A549 treated with AZD9567 at 1 μM for 4 hours (cell line): Measurements from ENCODE around the gene TWNK. TPM values are rescaled to one million over a fixed set of nuclear protein-coding genes. Genes with fewer than 3 reads are reported as not detected.

Source experiments
- total RNA-seq: library from RNA; stranded (reverse); fragments of 200-300 nt; extraction: Qiagen RNA extraction; gene quantifications from 5 replicates; pipeline ENCODE4 v1.2.3, GENCODE V29; 2022; ENCODE audit not compliant: insufficient read depth

TWNK gene
- 37.7 to 43.8 TPM (median 40.0 TPM) in 5 replicates for total RNA-seq

DNA sequence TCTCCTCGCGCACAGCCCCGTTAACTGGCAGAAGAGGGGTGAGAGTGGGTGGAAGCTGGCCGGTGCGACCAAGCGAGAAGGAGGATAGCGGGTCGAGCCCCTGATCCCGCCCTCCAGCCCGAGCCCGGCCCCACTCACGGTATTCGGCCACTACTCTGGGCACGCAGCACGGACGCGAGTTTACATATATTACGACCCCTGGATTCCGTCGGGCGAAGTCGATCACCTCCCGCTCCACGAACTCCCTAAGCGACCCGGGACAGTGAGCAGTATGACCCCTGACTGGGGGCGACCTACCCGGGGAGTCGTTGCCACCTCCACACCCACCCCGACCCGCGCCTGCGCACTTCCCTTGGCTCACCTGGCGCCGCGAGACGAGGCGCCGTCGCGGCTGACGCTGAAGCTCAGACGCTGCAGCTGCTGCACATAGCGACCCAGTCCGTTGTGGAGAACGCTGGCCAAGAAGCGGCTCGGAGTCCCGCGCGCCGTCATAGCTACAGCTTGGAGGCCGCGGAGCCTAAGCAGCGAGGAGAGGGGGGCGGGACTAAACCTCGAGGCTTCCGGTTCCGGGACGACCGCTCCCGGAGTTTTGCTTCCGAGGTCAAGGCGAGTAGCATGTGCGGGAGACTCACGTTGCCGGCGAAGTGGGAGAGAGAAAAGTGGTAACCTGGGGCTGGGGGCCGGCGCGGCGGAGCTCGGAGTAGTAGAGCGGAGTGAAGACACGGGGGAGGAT lies at the start of gene TWNK, which contains the start of gene MRPL43:
Gene TWNK (plus strand): TSS at position 592 of the 733 bp plus-strand sequence. CDS start 668 bp downstream, outside the sequence.
Gene MRPL43 (minus strand): TSS at position 546 of the 733 bp plus-strand sequence. CDS start 54 bp downstream, at position 492.

DNA sequence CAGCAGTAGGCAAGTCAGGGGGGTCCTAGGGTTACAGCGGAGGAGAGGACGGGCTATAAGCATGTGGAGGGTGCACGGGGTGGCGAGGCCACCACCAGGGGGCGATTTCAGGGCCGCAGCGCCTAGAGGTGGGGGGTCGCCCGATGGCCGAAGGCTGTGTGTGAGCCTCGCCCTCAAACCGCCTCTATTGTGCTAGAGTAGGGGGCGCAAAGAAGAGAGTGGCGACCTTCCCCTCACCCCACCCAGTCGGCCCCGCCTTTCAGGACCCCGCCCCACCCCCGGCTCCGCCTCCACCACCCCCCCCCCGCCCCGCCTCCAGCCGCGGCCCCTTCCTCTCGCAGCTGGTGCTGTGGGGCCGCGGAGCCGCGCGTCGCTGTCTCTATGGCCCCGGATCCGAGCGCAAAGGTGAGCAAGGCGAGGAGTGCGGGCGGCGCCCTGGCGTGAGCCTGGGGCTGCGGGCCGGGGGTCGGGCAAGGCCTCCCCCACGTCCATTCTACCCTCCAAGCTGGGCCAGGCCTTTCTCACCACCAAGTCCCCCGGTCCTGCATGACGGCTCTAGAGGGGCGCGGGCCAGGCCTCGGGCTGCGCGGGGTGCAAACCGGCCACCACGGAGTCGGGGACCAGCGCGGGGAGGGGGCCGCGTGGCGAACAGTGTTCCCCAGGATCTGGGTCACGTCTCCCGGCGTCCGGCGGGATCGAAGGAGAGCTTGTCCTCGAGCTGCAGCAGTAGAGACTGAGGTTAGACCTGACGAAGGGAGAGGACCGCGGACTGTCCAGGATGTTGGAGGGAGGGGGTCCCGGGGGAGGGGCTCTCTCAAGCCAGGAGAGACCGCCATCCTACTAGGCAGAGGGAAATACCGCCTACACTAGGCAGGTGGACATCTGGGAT lies 17.9 kb upstream of the TWNK start, which contains the start of gene SEMA4G:
Gene SEMA4G (plus strand): TSS at position 318 of the 889 bp plus-strand sequence. CDS start 3,409 bp downstream, outside the sequence.

DNA sequence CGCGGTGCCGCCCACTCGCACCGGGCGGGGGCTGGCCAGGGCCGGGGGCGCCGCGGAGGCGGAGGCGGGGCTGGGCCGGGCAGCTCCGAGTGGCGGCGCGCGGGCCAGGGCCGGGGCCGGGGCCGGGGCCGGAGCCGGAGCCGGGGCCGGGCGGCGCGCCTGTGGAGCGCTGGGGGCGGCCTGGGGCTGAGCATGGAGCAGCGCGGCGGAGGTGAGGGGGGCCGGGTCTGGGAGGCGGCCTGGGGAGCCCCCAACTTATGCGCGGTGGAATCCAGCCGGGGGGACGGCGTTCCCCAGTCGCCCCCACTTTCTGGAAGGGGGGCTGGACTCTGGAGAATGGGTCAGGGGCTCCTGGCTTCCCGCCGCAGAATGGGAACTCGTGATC lies 12.4 kb downstream of the TWNK start, which contains the start of gene LZTS2:
Gene LZTS2 (plus strand): TSS at position 67 of the 385 bp plus-strand sequence. CDS start 2,731 bp downstream, outside the sequence.

DNA sequence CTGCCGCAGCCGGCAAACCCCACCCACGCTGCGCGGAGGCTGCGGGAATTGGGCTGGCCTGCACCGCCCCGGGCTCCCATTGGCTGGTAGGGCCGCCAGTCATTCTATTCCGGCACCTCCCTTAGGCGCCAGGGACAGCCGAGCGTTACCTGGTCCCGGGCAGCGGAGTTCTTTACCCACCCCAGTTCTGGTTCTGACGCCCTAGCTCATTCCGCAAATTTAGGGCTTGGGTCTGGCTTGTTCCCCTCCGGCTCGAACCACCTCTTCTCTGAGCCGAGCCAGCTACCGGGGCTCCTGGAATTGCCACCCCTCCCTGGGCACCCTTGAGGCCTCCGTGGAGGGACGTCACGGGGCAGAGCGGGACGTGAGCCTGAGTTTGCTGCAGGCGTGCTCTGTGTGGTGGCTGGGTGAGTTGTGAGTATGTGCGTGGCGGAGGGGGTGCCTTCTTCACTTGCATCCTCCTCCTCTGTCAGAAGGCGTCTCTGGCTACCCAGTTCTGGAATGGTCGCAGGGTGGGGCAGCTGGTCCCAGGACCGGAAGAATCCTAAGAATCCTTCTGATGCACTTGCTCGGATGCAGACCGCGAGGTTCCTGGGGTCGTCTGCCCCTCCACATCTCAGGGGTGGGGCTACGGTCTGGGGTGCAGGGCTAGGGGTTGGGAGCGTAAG lies 43.9 kb downstream of the TWNK start, which contains the start of the genes PDZD7 and SFXN3:
Gene PDZD7 (minus strand): TSS at position 2 of the 668 bp plus-strand sequence. CDS start 910 bp downstream, outside the sequence.
Gene SFXN3 (plus strand): TSS at position 107 of the 668 bp plus-strand sequence. CDS start 3,461 bp downstream, outside the sequence.

Other genes with a start within 250 kb of the TWNK start
- gene PAX2, start 242.0 kb upstream of the TWNK start, total RNA-seq: 0.12 to 0.24 TPM (median 0.19 TPM) in 4 of 5 replicates, not detected in the other
- 8.7 to 11.4 TPM (median 10.2 TPM) in 5 replicates for gene SLF2, start 74.6 kb upstream of the TWNK start, total RNA-seq
- 7.4 to 11.0 TPM (median 7.9 TPM) in 5 replicates for gene SEMA4G, start 18.0 kb upstream of the TWNK start, total RNA-seq
- 54.7 to 98.8 TPM (median 94.2 TPM) in 5 replicates for gene MRPL43, start within 50 bp of the TWNK start, total RNA-seq
- 24.4 to 42.4 TPM (median 40.1 TPM) in 5 replicates for gene LZTS2, start 12.3 kb downstream of the TWNK start, total RNA-seq
- 0.73 to 1.1 TPM (median 1.0 TPM) in 4 of 5 replicates, not detected in the other for gene PDZD7, start 43.6 kb downstream of the TWNK start, total RNA-seq
- 36.8 to 47.7 TPM (median 45.4 TPM) in 5 replicates for gene SFXN3, start 43.7 kb downstream of the TWNK start, total RNA-seq
- 2.1 to 3.1 TPM (median 2.6 TPM) in 4 of 5 replicates, not detected in the other for gene KAZALD1, start 74.4 kb downstream of the TWNK start, total RNA-seq
- gene TLX1, start 143.8 kb downstream of the TWNK start, total RNA-seq: not detected in 5 replicates
- not detected in 5 replicates for gene LBX1, start 241.9 kb downstream of the TWNK start, total RNA-seq